HCT116 (cell line): ENCODE results near the gene SEL1L2. TPM values are rescaled to one million over a fixed set of nuclear protein-coding genes. Genes with fewer than 3 reads are reported as not detected.

Source experiments
- ATAC-seq: fragments of 200-7000 bp; cut with Tn5 transposase; 2 replicates; pipeline ENCODE4 v1.9.1; 2020; ENCODE audit warnings: mild to moderate bottlenecking, moderate library complexity
- BruUV-seq: library from RNA; stranded (reverse); fragments of 400-500 nt; replicated peaks from 2 replicates; lab custom pipeline; 2021; lab: Mats Ljungman, UMichigan
- CTCF ChIA-PET: fragments of 300-600 bp; sonication (Branson Sonifier 250); formaldehyde crosslinking; loops from one replicate; lab custom pipeline; 2021; ENCODE audit warnings: antibody characterized with exemption; lab: Charles Lee
- POLR2A ChIA-PET: fragments of 300-600, 350-600 bp; sonication (Branson Sonifier 250); formaldehyde crosslinking; loops from one replicate; lab custom pipeline; 2021; ENCODE audit warnings: antibody characterized with exemption; lab: Charles Lee
- RAD21 ChIA-PET, 2 experiments: fragments of 300-600 bp; sonication (Branson Sonifier 250); formaldehyde crosslinking; loops; one replicate each; lab custom pipeline; 2023; ENCODE audit warnings: low total read pairs in 2 of 2; ENCODE audit not compliant: uncharacterized antibody in 2 of 2, unreplicated experiment in 2 of 2, low non-redundant PET in 1 of 2; lab: Charles Lee
- DNase-seq: peaks from one replicate; pipeline ENCODE4 v3.0.0-alpha.2; 2010; ENCODE audit warnings: low read depth, low spot score
- H2AFZ ChIP-seq: fragments of 200-600 bp; shearing (Covaris generic), sonication (generic); 2 replicates; pipeline ENCODE4 v1.6.1; 2017; ENCODE audit warnings: low read depth, mixed run types, mixed read lengths, antibody characterized with exemption, low read length; ENCODE audit not compliant: poor library complexity, severe bottlenecking
- H3K27ac ChIP-seq: 2 replicates; pipeline ENCODE4 v1.5.1; 2012; ENCODE audit warnings: low read depth, low read length
- H3K27me3 ChIP-seq: fragments of 200-600 bp; sonication (generic); 2 replicates; pipeline ENCODE4 v1.6.1; 2016; ENCODE audit warnings: mixed run types, low read length, mixed read lengths; ENCODE audit not compliant: insufficient read depth
- H3K36me3 ChIP-seq, 2 experiments: fragments of 200-500 bp in 1 of 2; fragments of 200-600 bp in 1 of 2; sonication (Bioruptor generic) in 1 of 2; sonication (generic) in 1 of 2; 2 replicates each; pipeline versions ENCODE4 v1.5.1 to v1.6.1; 2014 to 2016; ENCODE audit warnings: low read length in 2 of 2, inconsistent platforms in 1 of 2, mixed read lengths in 1 of 2, mixed run types in 1 of 2; ENCODE audit not compliant: insufficient read depth in 2 of 2, control insufficient read depth in 1 of 2
- H3K4me1 ChIP-seq, 2 experiments: fragments of 200-600 bp in 1 of 2; sonication (generic) in 1 of 2; 2 replicates each; pipeline versions ENCODE4 v1.5.1 to v1.6.1; 2012 to 2017; ENCODE audit warnings: low read length in 2 of 2, inconsistent platforms in 1 of 2, mild to moderate bottlenecking in 1 of 2, mixed read lengths in 1 of 2, mixed run types in 1 of 2, moderate library complexity in 1 of 2; ENCODE audit not compliant: insufficient read depth in 2 of 2, control insufficient read depth in 1 of 2
- H3K4me2 ChIP-seq: fragments of 200-600 bp; sonication (generic); 2 replicates; pipeline ENCODE4 v1.6.1; 2017; ENCODE audit warnings: mixed run types, low read length, mixed read lengths
- H3K4me3 ChIP-seq, 2 experiments: fragments of 200-600 bp in 1 of 2; sonication (generic) in 1 of 2; replicated peaks in 1 of 2; 2 replicates each; pipeline ENCODE4 v1.5.1; 2011 to 2016; ENCODE audit warnings: low read length in 2 of 2, control low read depth in 1 of 2, low read depth in 1 of 2, mild to moderate bottlenecking in 1 of 2, mixed read lengths in 1 of 2, mixed run types in 1 of 2
- H3K79me2 ChIP-seq: fragments of 200-600 bp; sonication (generic); 2 replicates; pipeline ENCODE4 v1.6.1; 2017; ENCODE audit warnings: mild to moderate bottlenecking, mixed run types, low read length, moderate library complexity, mixed read lengths; ENCODE audit not compliant: insufficient read depth
- H3K9ac ChIP-seq: fragments of 200-600 bp; sonication (generic); 2 replicates; pipeline ENCODE4 v1.6.1; 2016; ENCODE audit warnings: low read length, mixed read lengths
- H3K9me2 ChIP-seq: fragments of 200-600 bp; sonication (generic), shearing (Covaris generic); 2 replicates; pipeline ENCODE4 v1.6.1; 2017; ENCODE audit warnings: mixed run types, mild to moderate bottlenecking, moderate library complexity; ENCODE audit not compliant: insufficient read depth
- H3K9me3 ChIP-seq, 2 experiments: fragments of 200-500 bp in 1 of 2; fragments of 200-600 bp in 1 of 2; sonication (Bioruptor generic) in 1 of 2; sonication (generic) in 1 of 2; 2 replicates each; pipeline ENCODE4 v1.6.1; 2014 to 2017; ENCODE audit warnings: low read length in 2 of 2, mixed read lengths in 2 of 2, inconsistent platforms in 1 of 2, low read depth in 1 of 2, mild to moderate bottlenecking in 1 of 2, mixed run types in 1 of 2, moderate library complexity in 1 of 2; ENCODE audit not compliant: control insufficient read depth in 1 of 2, insufficient read depth in 1 of 2
- H4K20me1 ChIP-seq: fragments of 200-600 bp; sonication (generic), shearing (Covaris generic); 2 replicates; pipeline ENCODE4 v1.6.1; 2017; ENCODE audit warnings: mixed run types, mild to moderate bottlenecking, moderate library complexity; ENCODE audit not compliant: insufficient read depth
- CTCF ChIP-seq, 3 experiments: fragments of 200-600 bp in 1 of 3; sonication (generic) in 1 of 3; IDR thresholded peaks in 2 of 3; conservative IDR thresholded peaks in 1 of 3; 2 replicates each; pipeline ENCODE4 v1.5.1; 2012 to 2017; ENCODE audit warnings: low read depth in 2 of 3, low read length in 2 of 3, antibody characterized with exemption in 1 of 3, borderline replicate concordance in 1 of 3, control low read depth in 1 of 3, mild to moderate bottlenecking in 1 of 3, mixed read lengths in 1 of 3, mixed run types in 1 of 3, moderate library complexity in 1 of 3; ENCODE audit not compliant: insufficient read depth in 1 of 3
- EZH2 ChIP-seq: fragments of 200-600 bp; sonication (generic); IDR thresholded peaks from 2 replicates; pipeline ENCODE4 v1.6.1; 2017; ENCODE audit warnings: antibody characterized with exemption, mixed run types
- FOSL1 ChIP-seq: IDR thresholded peaks from 2 replicates; pipeline ENCODE4 v1.6.1; 2012; ENCODE audit warnings: low read depth
- POLR2AphosphoS5 ChIP-seq: IDR thresholded peaks from 2 replicates; pipeline ENCODE4 v1.6.1; 2011; ENCODE audit warnings: mild to moderate bottlenecking, low read depth, low read length, moderate library complexity
- SIN3A ChIP-seq: IDR thresholded peaks from 2 replicates; pipeline ENCODE4 v1.6.1; 2012; ENCODE audit warnings: low read depth
- SRF ChIP-seq: IDR thresholded peaks from 2 replicates; pipeline ENCODE4 v1.6.1; 2012; ENCODE audit warnings: low read depth
- TCF7L2 ChIP-seq: IDR thresholded peaks from 2 replicates; pipeline ENCODE4 v1.7.0; 2011; ENCODE audit warnings: borderline replicate concordance, inconsistent platforms; ENCODE audit not compliant: insufficient read depth, insufficient read length; ENCODE audit errors: extremely low read depth
- YY1 ChIP-seq: IDR thresholded peaks from 2 replicates; pipeline ENCODE4 v1.6.1; 2011; ENCODE audit warnings: low read length, low read depth, moderate library complexity, mild to moderate bottlenecking; ENCODE audit not compliant: insufficient replicate concordance; ENCODE audit errors: extremely low read depth
- intact Hi-C: fragments of 100-400 bp; cut with micrococcal nuclease; formaldehyde crosslinking; loops from 2 replicates; pipeline ENCODE4 v1.10.0; 2022
- total RNA-seq: library from RNA; stranded (reverse); gene quantifications from one replicate; pipeline ENCODE4 v1.2.1, GENCODE V29; 2021; ENCODE audit not compliant: unreplicated experiment
- TF ChIP-seq, protein P1 (sequence below): IDR thresholded peaks from 2 replicates; pipeline ENCODE4 v1.6.1; 2012

Gene SEL1L2
- total RNA-seq, 1 experiment from 2014 or later = not detected

GRCh38 chr20:13857961-13858360, 132.5 kb downstream of the SEL1L2 start:
- H2AFZ ChIP-seq = no peak overlapping the region
- H3K9me3 ChIP-seq = no peaks in the 10 kb centered on the region
- RAD21 ChIA-PET = no interaction called here
- H3K9me2 ChIP-seq = no peaks in the 10 kb centered on the region
- CTCF ChIA-PET = no interaction called here
- DNase-seq = no peak
- H3K27me3 ChIP-seq = peaks cover 4% of the 10 kb centered on the region; the same call in 1 of the 2 replicates
- no peak for ATAC-seq
- POLR2A ChIA-PET = no interaction called here
- no peak overlapping the region for H3K4me2 ChIP-seq
- H3K79me2 ChIP-seq = no peaks in the 10 kb centered on the region
- H3K4me1 ChIP-seq = no peaks in the 10 kb centered on the region
- intact Hi-C loops = no loop called here
- H3K36me3 ChIP-seq = no peaks in the 10 kb centered on the region
- no peak for TF ChIP-seq SRF
- no peak for TF ChIP-seq EZH2
- no peak for TF ChIP-seq SIN3A
- no peak for TF ChIP-seq TCF7L2
- no peak for TF ChIP-seq POLR2AphosphoS5
- no peaks in the 10 kb centered on the region for H4K20me1 ChIP-seq
- H3K27ac ChIP-seq = no peak overlapping the region
- BruUV-seq = no TSS peak
- H3K9ac ChIP-seq = no peak overlapping the region
- H3K4me3 ChIP-seq = no peak overlapping the region

DNA sequence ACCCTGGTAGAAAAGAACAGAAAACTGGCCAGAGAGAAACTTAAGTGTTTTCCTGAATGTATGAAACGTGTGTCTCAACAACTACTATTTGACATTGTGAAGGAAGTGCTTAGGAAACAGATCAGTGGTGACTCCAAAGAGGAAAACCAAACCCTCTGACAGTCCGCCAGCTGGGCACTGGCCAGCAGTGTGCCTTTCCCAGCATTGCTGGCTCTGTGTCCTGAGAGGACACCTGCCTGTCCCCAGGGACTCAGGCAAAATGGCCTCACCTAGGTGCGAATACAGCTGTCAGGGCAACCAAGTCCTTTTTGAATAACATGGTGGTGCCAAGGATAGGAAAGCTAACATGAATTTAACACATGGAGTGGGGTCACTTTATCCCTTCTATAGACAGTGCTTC, 133.1 kb downstream of the SEL1L2 start:
- intact Hi-C loops = no loop called here
- H3K9ac ChIP-seq = no peak overlapping the region
- no peak overlapping the region for H2AFZ ChIP-seq
- H3K4me3 ChIP-seq = no peak overlapping the region
- no peak for TF ChIP-seq FOSL1
- TF ChIP-seq, protein P1, sequence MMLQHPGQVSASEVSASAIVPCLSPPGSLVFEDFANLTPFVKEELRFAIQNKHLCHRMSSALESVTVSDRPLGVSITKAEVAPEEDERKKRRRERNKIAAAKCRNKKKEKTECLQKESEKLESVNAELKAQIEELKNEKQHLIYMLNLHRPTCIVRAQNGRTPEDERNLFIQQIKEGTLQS = no peak
- no peak for TF ChIP-seq TCF7L2
- no peak for TF ChIP-seq YY1
- no peak for TF ChIP-seq CTCF (IDR thresholded peaks at IDR 0.05 in 2 of 3, conservative IDR thresholded peaks at IDR 0.05 in 1 of 3; ENCODE audit: borderline replicate concordance in 1 of 3, insufficient read depth in 1 of 3, low read depth in 2 of 3, low read length in 2 of 3)
- no peaks in the 10 kb centered on the region for H3K9me2 ChIP-seq
- H3K36me3 ChIP-seq = no peaks in the 10 kb centered on the region
- H3K9me3 ChIP-seq = no peaks in the 10 kb centered on the region
- DNase-seq (no peak), ATAC-seq (no peak)
- no peaks in the 10 kb centered on the region for H3K4me1 ChIP-seq
- RAD21 ChIA-PET = no interaction called here
- CTCF ChIA-PET = no interaction called here
- no peak overlapping the region for H3K27ac ChIP-seq
- H3K4me2 ChIP-seq = no peak overlapping the region
- POLR2A ChIA-PET = no interaction called here
- BruUV-seq = no TSS peak
- H3K79me2 ChIP-seq = no peaks in the 10 kb centered on the region
- peaks cover 4% of the 10 kb centered on the region; the same call in 1 of the 2 replicates for H3K27me3 ChIP-seq
- no peaks in the 10 kb centered on the region for H4K20me1 ChIP-seq
